ENCODE results near the gene RNF183. TPM values are rescaled to one million over a fixed set of nuclear protein-coding genes. Genes with fewer than 3 reads are reported as not detected.
"Not testable (repeated sequence)": the region's sequence is repeated elsewhere in the genome, so short reads cannot be mapped to it uniquely, and the experiment has no call there.

Gene RNF183
- polyA plus RNA-seq, 4 donors = 0.30 to 9.5 (median 6.6) TPM

GRCh38 chr9:113319054-113319453 lies 15.9 kb upstream of the RNF183 start:
- DNase-seq (ENCODE audit: low read depth in 4 of 4, low spot score in 3 of 4) = no peak

GRCh38 chr9:113317777-113318176 lies 14.6 kb upstream of the RNF183 start:
- DNase-seq (ENCODE audit: low read depth in 4 of 4, low spot score in 3 of 4) = no peak

GRCh38 chr9:113316030-113316429 lies 12.9 kb upstream of the RNF183 start:
- DNase-seq (ENCODE audit: low read depth in 4 of 4, low spot score in 3 of 4) = no peak

- no peak for DNase-seq (ENCODE audit: low read depth in 4 of 4, low spot score in 3 of 4)
These were observed 12.1 kb upstream of the RNF183 start for GRCh38 chr9:113315231-113315630.

GRCh38 chr9:113313261-113313660 lies 10.1 kb upstream of the RNF183 start:
- DNase-seq (ENCODE audit: low read depth in 4 of 4, low spot score in 3 of 4) = no peak

GRCh38 chr9:113311961-113312360 lies 8.8 kb upstream of the RNF183 start:
- no peak for DNase-seq (ENCODE audit: low read depth in 4 of 4, low spot score in 3 of 4)

- no peak for DNase-seq (ENCODE audit: low read depth in 4 of 4, low spot score in 3 of 4)
These were observed 7.4 kb upstream of the RNF183 start for GRCh38 chr9:113310538-113310937.

GRCh38 chr9:113309204-113309813 lies 6.1 kb upstream of the RNF183 start:
- no peak for DNase-seq (ENCODE audit: low read depth in 4 of 4, low spot score in 3 of 4)

- DNase-seq (ENCODE audit: low read depth in 4 of 4, low spot score in 3 of 4) = no peak
These were observed 4.3 kb upstream of the RNF183 start for GRCh38 chr9:113307396-113307975.

- DNase-seq (ENCODE audit: low read depth in 4 of 4, low spot score in 3 of 4) = no peak
These were observed 3.4 kb upstream of the RNF183 start for GRCh38 chr9:113306566-113306965.

GRCh38 chr9:113301548-113301947 lies 1.6 kb downstream of the RNF183 start:
- no peak for DNase-seq (ENCODE audit: low read depth in 4 of 4, low spot score in 3 of 4)

GRCh38 chr9:113299800-113300292 lies 3.3 kb downstream of the RNF183 start:
- peak in 1 of 4 donors; percentile 44 for DNase-seq (ENCODE audit: low read depth in 4 of 4, low spot score in 3 of 4)

- no peak for DNase-seq (ENCODE audit: low read depth in 4 of 4, low spot score in 3 of 4)
These were observed 4.0 kb downstream of the RNF183 start for GRCh38 chr9:113298924-113299770.

GRCh38 chr9:113298311-113298710 lies 4.9 kb downstream of the RNF183 start:
- no peak for DNase-seq (ENCODE audit: low read depth in 4 of 4, low spot score in 3 of 4)

GRCh38 chr9:113296796-113297558 lies 6.2 kb downstream of the RNF183 start:
- no peak for DNase-seq (ENCODE audit: low read depth in 4 of 4, low spot score in 3 of 4)

GRCh38 chr9:113296247-113296646 lies 6.9 kb downstream of the RNF183 start:
- DNase-seq (ENCODE audit: low read depth in 4 of 4, low spot score in 3 of 4) = not testable (repeated sequence)

- DNase-seq (ENCODE audit: low read depth in 4 of 4, low spot score in 3 of 4) = no peak
These were observed 9.8 kb downstream of the RNF183 start for GRCh38 chr9:113293285-113293878.

GRCh38 chr9:113290052-113290607 lies 13.0 kb downstream of the RNF183 start:
- DNase-seq (ENCODE audit: low read depth in 4 of 4, low spot score in 3 of 4) = no peak

GRCh38 chr9:113289091-113289490 lies 14.1 kb downstream of the RNF183 start:
- DNase-seq (ENCODE audit: low read depth in 4 of 4, low spot score in 3 of 4) = no peak

- DNase-seq (ENCODE audit: low read depth in 4 of 4, low spot score in 3 of 4) = no peak
These were observed 21.8 kb downstream of the RNF183 start for GRCh38 chr9:113281356-113281755.

Measured in left renal pelvis (tissue), 4 donors.